ENCODE results near the gene UBXN2A.
A peak's percentile ranks its signal among the peaks of the same experiment; 100 is the strongest.

UBXN2A gene, protein sequence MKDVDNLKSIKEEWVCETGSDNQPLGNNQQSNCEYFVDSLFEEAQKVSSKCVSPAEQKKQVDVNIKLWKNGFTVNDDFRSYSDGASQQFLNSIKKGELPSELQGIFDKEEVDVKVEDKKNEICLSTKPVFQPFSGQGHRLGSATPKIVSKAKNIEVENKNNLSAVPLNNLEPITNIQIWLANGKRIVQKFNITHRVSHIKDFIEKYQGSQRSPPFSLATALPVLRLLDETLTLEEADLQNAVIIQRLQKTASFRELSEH

DNA sequence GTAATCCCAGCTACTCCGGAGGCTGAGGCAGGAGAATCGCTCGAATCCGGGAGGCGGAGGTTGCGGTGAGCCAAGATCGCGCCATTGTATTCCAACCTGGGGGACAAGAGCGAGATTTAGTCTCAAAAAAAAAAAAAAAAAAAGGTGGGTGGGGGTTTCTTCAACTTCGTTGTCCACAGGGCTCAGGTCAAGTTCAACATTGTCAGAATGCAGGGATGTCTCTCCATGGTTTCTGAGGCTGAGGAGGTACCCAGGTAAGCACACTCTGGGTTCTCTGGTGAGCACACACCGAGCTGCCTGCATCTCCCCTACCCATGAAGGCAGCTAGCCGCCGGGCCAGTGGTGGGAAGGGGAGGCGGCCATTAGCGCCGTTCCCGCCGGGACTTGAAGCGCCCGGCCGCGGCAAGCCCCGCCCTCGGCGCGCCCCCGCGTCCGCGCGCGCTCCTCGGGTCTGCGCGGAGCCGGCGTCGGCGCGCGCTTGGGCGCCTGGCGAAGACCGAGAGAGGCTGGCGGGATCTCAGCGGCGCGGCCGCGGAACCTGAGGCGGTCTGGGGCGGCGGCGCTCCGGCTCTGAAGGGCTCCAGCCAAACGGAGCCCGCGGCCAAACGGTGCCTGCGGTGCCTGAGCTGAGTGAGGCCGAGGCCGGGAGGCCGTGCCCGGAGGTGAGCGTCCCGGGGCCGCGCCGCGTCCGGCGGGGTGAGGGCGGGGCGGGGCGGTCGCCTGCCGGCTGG lies at the start of gene UBXN2A:
Gene UBXN2A (plus strand): TSS at position 477 of the 731 bp plus-strand sequence. CDS start 17,852 bp downstream, outside the sequence.
- DNase-seq = peak; percentile 86

DNA sequence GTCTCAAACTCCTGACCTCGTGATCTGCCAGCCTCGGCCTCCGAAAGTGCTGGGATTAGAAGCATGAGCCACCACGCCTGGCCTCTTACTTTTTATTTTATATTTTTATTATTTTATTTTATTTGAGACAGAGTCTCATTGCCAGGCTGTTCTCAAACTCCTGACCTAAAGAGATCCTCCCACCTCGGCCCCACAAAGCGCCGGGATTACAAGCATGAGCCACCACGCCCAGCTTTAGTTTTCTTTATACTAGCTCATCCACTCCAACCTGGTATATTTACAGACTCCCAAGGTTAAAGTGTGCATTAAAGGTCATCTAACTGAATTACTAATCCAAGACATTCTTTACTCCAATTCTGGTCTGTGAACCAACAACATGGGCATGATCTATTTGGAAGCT lies 40.1 kb upstream of the UBXN2A start:
- no peak for DNase-seq

DNA sequence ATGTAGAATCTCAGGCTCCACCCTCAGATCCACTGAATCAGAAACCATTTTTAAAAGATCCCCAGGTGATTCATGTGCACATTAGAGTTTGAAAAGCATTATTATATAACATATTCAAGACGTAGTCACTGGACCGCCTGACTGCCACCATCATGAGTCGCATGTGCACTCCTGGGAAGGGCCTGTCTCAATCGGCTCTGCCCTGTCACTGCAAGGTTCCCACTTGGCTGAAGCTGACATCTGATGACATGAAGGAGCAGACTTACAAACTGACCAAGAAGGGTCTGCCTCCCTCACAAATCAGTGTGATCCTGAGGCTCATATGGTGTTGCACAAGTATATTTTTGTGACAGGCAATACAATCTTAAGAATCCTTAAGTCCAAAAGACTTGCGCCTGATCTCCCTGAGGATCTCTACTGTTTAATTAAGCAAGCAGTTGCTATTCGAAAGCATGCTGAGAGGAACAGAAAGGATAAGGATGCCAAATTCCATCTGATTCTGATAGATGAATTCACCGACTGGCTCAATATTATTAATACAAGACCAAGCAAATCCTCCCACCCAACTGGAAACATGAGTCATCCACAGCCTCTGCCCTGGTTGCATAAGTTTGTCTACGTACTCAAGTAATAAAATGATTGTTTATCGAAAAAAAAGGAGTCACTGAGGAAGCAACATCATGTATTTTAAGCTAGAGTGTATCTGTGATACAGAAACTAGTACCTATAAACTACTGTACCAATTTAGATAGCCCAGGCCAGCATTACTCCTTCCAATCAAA lies 39.5 kb upstream of the UBXN2A start:
- DNase-seq = no peak

DNA sequence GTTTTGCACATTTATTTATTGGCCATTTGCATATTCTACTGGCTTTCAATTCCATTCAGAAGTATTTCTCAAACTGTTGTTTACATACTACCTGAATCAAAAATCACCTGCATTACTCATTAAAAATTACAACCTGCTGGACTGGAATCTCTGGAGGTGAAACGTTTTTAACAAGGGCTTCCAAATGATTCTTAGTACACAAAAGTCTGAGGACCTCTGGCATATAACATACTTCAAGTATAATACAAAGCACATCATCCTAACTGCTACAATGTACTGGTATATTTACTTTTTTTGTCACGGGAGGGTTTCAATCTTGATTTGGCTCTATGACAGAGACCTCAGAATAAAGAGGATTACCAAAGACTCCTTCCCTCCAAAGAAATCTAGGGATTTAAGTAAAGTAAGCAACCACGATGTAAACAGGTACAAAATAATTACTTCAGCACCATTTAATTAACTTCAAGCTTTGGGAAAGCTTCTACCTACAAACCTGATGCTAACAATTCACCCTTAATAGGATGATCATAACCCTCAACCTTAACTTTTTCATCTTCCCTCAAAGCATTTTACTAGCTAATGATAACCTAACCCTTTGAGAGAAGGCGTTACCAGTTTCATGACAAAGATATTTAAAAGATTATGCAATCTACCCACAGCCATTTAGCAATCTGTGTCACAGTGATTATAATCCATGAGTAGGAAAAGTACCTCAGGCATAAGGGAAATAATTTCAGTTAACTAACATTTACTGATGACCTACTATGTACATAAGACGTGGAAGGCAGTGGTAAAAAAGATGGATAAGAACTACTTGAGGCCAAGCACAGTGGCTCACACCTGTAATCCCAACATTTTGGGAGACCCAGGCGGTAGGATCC lies 38.1 kb upstream of the UBXN2A start:
- no peak for DNase-seq

DNA sequence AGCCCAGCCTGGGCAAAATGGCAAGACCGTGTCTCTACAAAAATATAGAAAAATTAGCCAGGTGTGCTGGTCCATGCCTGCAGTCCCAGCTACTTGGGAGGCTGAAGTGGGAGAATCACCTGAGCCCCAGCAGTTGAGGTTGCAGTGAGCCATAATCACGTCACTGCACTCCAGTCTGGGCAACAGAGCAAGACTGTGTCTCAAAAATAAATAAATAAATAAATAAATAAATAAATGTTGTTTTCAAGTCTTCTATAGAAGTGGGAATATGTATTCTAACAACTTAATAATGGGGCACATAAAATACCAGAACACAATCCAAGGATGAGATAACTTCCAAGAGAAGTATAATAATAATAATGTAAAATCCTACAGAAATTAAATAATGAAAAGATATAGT lies 37.2 kb upstream of the UBXN2A start:
- DNase-seq = no peak

DNA sequence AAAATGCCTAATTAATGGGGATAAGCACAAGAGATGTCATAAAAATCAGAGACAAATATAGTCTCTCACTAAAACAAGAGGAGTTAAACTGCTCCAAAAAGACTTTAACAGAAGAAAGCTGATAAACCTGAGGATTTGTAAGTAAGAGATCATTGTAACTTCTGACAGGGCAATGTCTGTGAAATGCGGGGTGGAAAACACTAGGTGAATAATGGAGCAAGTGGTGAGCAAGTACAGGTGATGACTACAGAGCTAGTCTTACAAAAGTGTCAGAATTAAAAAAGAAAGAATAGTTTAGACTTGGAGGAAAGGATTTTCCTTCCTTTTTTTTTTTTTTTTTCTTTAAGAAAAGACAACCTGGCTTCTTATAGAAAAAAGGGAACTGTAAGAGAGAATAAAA lies 36.0 kb upstream of the UBXN2A start:
- no peak for DNase-seq

DNA sequence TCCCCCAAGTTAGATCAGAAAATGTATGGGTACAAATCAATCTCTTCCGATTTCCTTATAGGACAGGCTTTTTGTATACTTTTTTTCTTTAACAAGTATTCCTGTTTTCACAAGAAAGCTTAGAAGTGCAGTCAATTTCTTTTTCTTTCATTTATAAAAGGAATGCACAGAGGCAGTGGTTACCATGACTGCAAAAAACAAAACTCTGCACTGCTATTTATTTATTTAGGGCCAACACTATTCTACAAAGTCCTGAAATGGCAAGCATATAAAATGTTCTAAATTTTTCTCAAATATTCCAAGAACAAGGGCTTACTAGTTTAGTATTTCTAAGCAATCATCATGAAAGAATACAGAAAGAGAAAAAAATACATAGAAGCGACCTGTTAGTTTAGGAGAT lies 35.6 kb upstream of the UBXN2A start:
- no peak for DNase-seq

DNA sequence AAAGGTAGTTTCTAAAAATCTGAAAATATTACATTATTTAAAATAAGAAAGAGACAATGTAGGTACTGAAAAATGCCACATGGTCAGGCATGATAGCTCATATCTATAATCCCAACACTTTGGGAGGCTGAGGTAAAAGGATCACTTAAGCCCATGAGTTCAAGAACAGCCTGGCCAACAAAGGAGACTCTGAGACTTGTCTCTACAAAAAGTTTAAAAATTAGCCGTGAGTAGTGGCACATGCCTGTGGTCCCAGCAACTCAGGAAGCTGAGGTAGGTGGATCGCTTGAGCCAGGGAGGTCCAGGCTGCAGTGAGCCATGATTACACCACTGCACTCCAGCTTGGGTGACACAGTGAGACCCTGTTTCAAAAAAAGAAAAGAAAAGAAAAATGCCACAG lies 35.1 kb upstream of the UBXN2A start:
- no peak for DNase-seq

DNA sequence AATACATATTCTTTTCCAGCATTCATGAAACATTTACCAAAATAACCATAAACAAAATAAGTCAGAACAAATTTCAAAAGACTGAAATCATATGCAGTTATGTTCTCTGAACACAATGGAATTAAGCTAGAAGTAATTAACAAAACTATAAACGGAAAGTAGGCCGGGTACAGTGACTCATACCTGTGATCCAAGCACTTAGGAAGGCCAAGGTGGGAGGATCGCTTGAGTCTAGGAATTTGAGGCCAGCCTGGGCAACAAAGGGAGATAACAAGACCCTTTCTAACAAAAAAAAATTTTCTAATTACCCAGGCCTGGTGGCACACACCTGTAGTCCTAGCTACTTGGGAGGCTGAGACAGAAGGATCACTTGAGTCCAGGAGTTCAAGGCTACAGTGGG lies 28.2 kb upstream of the UBXN2A start:
- no peak for DNase-seq

DNA sequence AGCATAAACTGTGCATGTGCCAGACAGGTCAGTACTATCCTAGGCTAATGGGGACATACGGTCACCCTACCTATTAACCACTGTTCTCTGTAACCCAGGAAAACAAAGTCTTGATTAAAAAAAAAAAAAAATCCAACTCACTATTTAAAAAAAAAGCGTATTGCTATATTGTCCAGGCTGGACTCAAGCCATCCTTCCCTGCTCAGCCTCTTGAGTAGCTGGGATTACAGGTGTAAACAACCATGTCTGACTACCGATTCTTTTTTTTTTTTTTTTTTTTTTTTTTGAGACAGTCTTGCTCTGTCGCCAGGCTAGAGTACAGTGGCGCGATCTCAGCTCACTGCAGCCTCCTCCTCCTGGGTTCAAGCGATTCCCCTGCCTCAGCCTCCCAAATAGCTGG lies 24.9 kb upstream of the UBXN2A start:
- no peak for DNase-seq

DNA sequence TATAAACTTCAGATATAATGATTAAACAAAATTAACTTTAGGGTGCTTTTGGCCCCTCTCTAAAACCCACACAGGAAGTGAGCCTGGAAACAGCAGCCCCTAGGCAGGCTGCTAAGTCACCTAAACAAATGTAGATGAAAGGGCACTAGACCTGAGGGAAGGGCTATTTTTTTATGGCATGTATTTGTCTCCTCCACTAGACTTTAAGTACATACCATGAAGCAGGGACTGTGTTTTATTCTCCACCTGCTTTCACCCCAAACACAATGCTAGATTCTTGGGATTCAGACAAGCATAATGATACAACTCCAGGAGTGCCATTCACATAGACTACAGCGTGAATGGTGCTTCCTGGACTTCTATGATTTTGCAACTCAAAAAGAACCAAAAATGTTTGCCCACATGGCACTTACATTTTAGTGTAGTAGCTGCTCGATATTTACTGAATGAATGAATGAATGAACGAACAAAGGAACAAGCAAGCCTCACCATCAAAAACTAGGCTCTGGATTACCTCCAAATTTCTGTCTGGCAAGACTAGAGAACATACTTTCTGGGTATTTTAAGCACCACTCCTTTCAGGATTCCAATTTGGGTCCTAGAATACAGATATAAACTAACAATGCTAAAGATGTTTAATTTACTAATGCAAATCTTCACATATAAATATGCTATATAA lies 23.4 kb upstream of the UBXN2A start:
- no peak for DNase-seq

DNA sequence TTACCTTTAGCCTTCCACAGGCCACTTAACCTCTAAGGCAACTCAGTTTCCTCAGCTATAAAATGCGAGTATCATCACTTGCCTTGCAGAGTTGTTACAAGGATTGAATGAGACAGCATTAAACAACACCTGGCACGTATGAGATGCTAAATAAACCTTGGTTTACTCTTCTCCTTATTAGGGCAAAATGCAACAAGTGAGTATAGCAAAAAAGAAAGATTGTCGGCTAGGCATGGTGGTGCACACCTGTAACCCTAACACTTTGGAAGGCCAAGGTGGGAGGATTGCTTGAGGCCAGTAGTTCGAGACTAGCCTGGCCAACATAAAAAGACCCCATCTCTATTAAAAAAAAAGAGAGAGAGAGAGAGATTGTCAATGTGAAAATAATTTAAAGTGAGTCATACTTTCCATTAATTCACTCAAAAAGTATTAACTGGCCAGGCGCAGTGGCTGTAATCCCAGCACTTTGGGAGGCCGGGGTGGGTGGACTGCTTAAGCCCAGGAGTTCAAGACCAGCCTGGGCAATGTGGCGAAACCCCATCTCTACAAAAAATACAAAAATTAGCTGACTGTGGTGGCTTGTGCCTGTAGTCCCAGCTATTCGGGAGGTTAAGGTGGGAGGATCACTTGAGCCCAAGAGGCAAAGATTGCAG lies 21.3 kb upstream of the UBXN2A start:
- DNase-seq = no peak

DNA sequence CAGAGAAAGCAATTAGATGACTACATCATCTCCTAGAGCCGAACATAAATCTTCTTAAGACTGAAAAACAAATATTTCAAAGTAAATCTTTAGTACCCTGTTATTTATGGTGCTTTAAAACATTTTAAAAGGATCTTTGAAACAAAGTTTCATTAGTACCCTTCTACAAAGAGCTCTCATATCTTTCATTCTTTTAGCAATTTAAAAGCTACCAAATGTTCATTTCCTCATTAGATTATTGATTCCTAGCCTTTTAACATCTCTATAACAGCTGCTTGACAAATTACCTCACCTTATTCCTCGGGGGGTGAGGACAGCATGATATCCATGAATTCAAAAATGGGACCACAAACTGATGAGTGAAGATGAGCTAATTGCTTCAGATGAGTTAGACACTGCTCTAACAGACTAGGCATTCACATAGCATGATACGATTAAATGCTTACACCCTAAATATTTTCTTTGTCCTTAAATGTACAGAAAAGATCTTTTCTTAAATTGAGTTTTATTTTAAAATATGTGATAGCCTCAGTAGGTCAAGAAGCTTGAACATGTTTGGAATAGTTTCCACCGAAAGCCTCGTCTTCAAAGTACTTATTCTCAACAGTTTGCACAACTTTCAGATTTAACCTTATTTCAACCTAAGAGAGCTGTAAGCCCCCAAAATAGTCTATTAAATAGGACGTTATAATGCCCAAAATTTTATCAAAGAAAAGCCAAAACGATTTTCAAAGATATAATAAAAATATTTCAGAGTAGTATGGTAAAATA lies 15.5 kb upstream of the UBXN2A start:
- no peak for DNase-seq

DNA sequence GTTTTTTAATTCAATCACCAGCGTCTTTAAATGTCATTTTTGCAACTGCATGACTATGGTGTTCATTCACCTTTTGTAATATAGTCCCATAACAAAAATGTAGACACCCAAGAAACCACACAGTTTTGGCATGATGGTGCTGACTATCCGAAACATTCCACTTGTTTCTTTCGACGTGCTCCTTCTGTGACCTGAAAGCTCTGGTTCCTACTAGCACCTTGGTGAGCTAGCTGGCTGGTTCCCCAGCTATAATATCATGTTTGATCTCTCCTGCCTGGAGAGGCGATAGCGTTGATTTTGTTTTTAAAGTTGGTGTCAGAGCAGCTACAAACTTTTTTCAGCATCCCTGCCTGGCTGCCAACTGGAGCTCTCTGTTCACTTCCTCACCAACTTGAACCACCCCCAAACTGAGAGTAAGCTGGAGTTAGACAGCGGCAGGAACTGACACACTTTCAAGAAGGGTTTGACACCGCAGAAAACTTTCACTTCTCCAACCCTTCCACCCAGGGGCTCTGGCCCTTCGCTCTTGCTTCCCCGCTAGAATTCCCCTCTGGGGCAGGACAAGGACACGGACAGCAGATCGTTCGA lies 14.5 kb upstream of the UBXN2A start:
- peak; percentile 77 for DNase-seq

DNA sequence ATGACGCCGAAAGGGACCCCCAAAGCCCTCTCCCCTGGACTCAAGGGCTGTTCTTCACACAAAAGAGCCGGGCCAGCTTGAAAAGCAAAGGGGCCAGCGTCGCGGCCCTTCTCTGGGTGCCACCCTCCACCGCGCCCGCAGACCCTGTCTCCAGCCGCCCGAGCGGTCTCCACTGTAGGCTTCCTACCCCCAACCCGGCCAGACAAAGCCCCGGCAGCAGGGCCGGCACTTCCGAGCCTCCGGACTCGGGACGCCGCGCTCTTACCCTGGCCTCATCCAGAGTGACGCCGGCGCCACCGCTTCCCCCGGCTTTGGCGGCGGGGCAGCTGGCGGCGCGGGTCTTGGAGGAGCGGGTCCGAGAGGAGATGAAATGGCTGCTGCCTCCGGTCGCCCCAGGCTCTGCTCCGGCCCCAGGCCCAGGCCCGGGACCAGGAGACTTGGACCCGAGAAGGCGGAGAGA lies 13.9 kb upstream of the UBXN2A start:
- DNase-seq = no peak

DNA sequence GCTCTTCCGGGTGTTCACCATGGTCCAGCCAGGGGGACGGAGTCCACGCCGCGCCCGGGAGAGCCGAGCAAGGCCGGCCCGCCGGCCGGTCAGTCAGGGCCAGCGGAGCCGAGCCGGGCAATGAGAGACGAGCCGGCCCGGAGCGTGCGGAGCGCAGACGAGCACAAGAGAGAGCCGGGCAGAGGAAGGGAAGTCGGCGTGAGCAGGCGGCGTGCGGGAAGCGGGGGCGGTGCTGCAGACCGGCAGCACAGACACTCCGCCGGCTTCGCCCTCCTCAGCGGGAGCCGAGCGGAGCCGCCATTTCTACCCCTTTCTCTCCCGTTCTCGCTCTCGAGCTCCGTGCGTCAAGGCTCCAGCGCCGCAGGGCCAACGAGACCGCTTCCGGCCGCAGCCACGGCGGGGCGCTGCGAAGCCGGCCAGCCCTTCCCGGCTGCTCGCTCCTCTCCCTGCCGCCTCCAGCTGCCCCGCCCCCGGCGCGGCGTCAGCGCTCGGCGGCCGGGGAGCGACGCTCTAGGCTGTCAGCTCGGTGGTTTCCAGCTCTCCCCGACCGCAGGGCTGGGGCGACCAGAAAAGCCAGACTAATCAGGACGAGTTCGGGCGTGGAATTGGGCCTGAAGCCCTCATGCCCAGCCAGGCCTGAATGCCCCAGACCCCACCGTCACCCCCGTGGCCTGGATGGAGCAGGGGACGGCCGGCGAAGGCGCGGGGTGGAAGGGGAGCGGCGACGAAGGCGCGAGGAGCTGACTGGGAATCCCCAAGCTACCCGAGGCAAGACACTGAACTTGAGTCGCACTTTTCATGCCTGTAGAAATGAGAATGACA lies 13.3 kb upstream of the UBXN2A start, which contains the start of gene ATAD2B:
Gene ATAD2B (minus strand): TSS at position 374 of the 822 bp plus-strand sequence. CDS start 353 bp downstream, at position 21.
- DNase-seq = peak; percentile 97

DNA sequence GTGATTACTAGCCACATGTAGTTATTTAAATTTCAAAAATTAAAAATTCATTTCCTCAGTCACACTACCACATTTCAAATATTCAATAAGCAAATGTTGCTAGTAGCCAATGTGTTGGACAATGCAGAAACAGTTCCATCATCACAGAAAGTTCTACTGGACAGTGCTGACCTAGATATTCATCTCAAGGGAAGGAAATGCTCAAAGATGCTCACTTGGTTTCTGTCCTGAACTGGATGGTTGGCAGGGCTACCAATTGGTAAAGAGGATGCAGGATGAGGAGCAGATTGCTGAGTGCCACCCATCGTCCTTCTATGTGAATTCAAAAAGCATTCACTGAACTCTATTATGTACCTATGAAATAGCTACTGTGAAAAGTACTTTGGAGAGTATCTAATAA lies 6.0 kb upstream of the UBXN2A start:
- DNase-seq = no peak

DNA sequence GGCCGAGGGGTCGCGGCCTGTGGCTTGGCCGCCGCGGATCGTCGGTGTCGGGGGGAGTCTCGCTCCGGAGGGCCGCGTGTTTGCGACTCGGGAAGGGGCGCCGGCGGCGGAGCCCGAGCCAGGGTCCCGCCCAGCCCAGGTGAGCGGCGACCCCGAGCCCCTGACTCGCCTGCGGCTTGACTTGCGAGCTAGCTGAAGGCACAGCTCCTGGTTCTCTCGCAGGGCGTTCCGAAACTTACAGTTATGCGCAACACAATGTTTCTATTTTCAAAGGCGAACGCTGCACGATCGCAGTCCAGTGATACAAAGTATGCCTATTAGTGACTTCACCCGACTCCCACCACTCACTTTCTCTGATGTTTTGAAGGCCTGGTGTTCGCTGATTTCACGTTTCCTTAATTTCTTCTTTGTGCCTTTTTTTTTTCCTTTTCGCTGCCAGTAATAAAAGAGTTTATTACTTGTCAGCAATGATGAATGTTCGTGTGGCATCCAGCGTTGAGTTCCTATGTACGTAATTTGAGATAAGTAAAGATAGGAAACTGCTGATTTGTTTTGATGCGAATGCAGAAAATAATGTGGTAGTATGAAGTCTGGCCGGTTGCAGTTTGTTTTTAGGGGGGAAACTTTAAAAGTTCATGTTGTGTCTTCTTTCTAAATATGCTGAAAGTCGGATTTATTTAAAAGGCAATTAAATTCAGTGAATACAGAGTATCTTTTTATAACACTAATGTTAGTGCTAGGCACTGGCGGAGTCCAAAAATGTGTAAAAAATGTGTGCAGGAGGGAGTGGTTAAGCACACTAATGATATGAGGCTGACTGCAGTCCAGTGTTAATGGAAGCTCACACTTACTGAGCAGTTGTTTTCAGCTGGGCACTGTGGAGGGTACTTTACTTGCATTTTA lies 706 bp downstream of the UBXN2A start:
- DNase-seq = peak; percentile 21
